OCI-LY3 (cell line): ENCODE measurements around the gene PLTP.

ENCODE experiments used
- EZH2phosphoT487 ChIP-seq: fragments of 200-600 bp; shearing (Covaris generic); IDR thresholded peaks from 2 replicates; pipeline ENCODE4 v1.6.1; 2018; ENCODE audit warnings: antibody characterized with exemption, mixed run types, low read depth
- TF ChIP-seq, protein P1 (sequence below): fragments of 200-600, 300-600 bp; sonication (generic); IDR thresholded peaks from 2 replicates; pipeline ENCODE4 v1.5.1; 2014; ENCODE audit warnings: antibody characterized with exemption, low read length, low read depth

DNA sequence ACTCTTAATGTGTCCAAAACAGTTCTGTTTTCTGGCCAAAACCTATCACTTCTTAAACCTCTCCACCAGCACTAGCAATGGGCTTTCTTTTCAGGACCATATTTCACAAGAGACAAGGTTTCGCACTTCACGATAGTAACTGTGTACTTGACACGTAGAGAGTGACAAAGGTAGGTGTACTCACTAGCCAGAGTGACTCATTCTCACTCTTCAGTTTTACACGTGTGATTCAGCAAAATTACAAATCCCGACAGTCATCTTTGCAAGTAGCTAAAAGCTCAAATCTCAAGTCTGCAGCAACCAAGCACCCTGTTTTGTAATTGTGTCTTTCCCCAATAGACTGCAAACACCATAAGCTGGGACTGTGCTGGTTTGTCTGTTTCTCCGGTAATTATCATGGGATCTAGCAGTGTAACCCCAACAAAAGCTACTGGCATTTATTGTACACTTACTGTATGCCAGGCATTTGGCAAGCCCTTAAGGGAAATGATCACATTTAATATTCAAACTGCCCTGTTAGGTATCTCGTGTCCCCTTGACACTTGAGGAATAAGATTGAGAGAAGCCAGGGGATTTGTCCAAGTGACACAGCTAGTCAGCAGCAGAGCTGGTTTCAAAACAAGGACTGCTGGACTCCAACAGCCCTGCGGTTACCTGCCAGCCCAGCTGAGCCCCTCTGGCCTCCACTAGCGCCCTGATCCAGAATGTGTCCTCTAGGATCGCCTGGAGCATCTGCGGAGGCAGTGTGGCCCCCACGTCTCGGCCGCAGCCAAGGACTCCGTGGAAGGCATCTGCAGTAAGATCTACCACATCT lies 32.4 kb upstream of the PLTP start:
- TF ChIP-seq, protein P1, sequence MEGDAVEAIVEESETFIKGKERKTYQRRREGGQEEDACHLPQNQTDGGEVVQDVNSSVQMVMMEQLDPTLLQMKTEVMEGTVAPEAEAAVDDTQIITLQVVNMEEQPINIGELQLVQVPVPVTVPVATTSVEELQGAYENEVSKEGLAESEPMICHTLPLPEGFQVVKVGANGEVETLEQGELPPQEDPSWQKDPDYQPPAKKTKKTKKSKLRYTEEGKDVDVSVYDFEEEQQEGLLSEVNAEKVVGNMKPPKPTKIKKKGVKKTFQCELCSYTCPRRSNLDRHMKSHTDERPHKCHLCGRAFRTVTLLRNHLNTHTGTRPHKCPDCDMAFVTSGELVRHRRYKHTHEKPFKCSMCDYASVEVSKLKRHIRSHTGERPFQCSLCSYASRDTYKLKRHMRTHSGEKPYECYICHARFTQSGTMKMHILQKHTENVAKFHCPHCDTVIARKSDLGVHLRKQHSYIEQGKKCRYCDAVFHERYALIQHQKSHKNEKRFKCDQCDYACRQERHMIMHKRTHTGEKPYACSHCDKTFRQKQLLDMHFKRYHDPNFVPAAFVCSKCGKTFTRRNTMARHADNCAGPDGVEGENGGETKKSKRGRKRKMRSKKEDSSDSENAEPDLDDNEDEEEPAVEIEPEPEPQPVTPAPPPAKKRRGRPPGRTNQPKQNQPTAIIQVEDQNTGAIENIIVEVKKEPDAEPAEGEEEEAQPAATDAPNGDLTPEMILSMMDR: no peak
- TF ChIP-seq EZH2phosphoT487: no peak
